ENCODE results near the gene PLSCR2.

PLSCR2 gene

GRCh38 chr3:146404436-146404835 lies 64.9 kb downstream of the PLSCR2 start:
- TF ChIP-seq SP1 (IDR thresholded peaks at IDR 0.05) (no peak), ELF4 (IDR thresholded peaks at IDR 0.05) (no peak), PKNOX1 (IDR thresholded peaks at IDR 0.05) (no peak), HDGF (IDR thresholded peaks at IDR 0.05; ENCODE audit: borderline replicate concordance) (no peak), NFRKB (IDR thresholded peaks at IDR 0.05) (no peak), L3MBTL2 (conservative IDR thresholded peaks at IDR 0.05) (no peak), CTBP1 (IDR thresholded peaks at IDR 0.05; ENCODE audit: borderline replicate concordance) (no peak), TARDBP (IDR thresholded peaks at IDR 0.05) (no peak), BHLHE40 (IDR thresholded peaks at IDR 0.05; ENCODE audit: borderline replicate concordance) (no peak), FOXA1 (IDR thresholded peaks at IDR 0.05) (no peak), FOXK2 (IDR thresholded peaks at IDR 0.05) (no peak), SUZ12 (IDR thresholded peaks at IDR 0.05) (no peak), ZNF384 (IDR thresholded peaks at IDR 0.05) (no peak), LEF1 (IDR thresholded peaks at IDR 0.05; ENCODE audit: borderline replicate concordance) (no peak), ARNT (IDR thresholded peaks at IDR 0.05) (no peak), FOXM1 (IDR thresholded peaks at IDR 0.05; ENCODE audit: borderline replicate concordance) (no peak)
- DNase-seq (ENCODE audit: extremely low spot score) = no peak
- POLR2A ChIA-PET = no interaction called here
- CTCF ChIA-PET = no interaction called here

- ChIA-PET POLR2A (no interaction called here), CTCF (no interaction called here)
- TF ChIP-seq SUZ12 (IDR thresholded peaks at IDR 0.05) = no peak
- no peak for TF ChIP-seq NFRKB (IDR thresholded peaks at IDR 0.05)
- TF ChIP-seq FOXA1 (IDR thresholded peaks at IDR 0.05) = no peak
- TF ChIP-seq ELF4 (IDR thresholded peaks at IDR 0.05) = no peak
- TF ChIP-seq TARDBP (IDR thresholded peaks at IDR 0.05) = no peak
- no peak for TF ChIP-seq ZNF384 (IDR thresholded peaks at IDR 0.05)
- TF ChIP-seq FOXK2 (IDR thresholded peaks at IDR 0.05) = no peak
- TF ChIP-seq BHLHE40 (IDR thresholded peaks at IDR 0.05; ENCODE audit: borderline replicate concordance) = no peak
- no peak for TF ChIP-seq ARNT (IDR thresholded peaks at IDR 0.05)
- no peak for DNase-seq (ENCODE audit: extremely low spot score)
Observed at GRCh38 chr3:146403792-146404191, 65.6 kb downstream of the PLSCR2 start.

GRCh38 chr3:146396792-146397191 lies 72.6 kb downstream of the PLSCR2 start:
- DNase-seq (ENCODE audit: extremely low spot score) = no peak
- ChIA-PET CTCF (no interaction called here), POLR2A (no interaction called here)
- TF ChIP-seq CTBP1 (IDR thresholded peaks at IDR 0.05; ENCODE audit: borderline replicate concordance) (no peak), ELF4 (IDR thresholded peaks at IDR 0.05) (no peak), NFRKB (IDR thresholded peaks at IDR 0.05) (no peak), ARNT (IDR thresholded peaks at IDR 0.05) (no peak), L3MBTL2 (conservative IDR thresholded peaks at IDR 0.05) (no peak), SUZ12 (IDR thresholded peaks at IDR 0.05) (no peak), LEF1 (IDR thresholded peaks at IDR 0.05; ENCODE audit: borderline replicate concordance) (no peak), PKNOX1 (IDR thresholded peaks at IDR 0.05) (no peak), ZNF384 (IDR thresholded peaks at IDR 0.05) (no peak), SP1 (IDR thresholded peaks at IDR 0.05) (no peak), HDGF (IDR thresholded peaks at IDR 0.05; ENCODE audit: borderline replicate concordance) (no peak), FOXK2 (IDR thresholded peaks at IDR 0.05) (no peak), TARDBP (IDR thresholded peaks at IDR 0.05) (no peak), FOXA1 (IDR thresholded peaks at IDR 0.05) (no peak), FOXM1 (IDR thresholded peaks at IDR 0.05; ENCODE audit: borderline replicate concordance) (no peak), BHLHE40 (IDR thresholded peaks at IDR 0.05; ENCODE audit: borderline replicate concordance) (no peak)

GRCh38 chr3:146395164-146395563 lies 74.2 kb downstream of the PLSCR2 start:
- no peak for DNase-seq (ENCODE audit: extremely low spot score)
- no peak for TF ChIP-seq FOXA1 (IDR thresholded peaks at IDR 0.05)
- no peak for TF ChIP-seq CTBP1 (IDR thresholded peaks at IDR 0.05; ENCODE audit: borderline replicate concordance)
- no peak for TF ChIP-seq LEF1 (IDR thresholded peaks at IDR 0.05; ENCODE audit: borderline replicate concordance)
- no peak for TF ChIP-seq FOXM1 (IDR thresholded peaks at IDR 0.05; ENCODE audit: borderline replicate concordance)
- no peak for TF ChIP-seq TARDBP (IDR thresholded peaks at IDR 0.05)
- TF ChIP-seq BHLHE40 (IDR thresholded peaks at IDR 0.05; ENCODE audit: borderline replicate concordance) = no peak
- TF ChIP-seq ZNF384 (IDR thresholded peaks at IDR 0.05) = no peak
- TF ChIP-seq NFRKB (IDR thresholded peaks at IDR 0.05) = no peak
- no peak for TF ChIP-seq ELF4 (IDR thresholded peaks at IDR 0.05)
- no peak for TF ChIP-seq L3MBTL2 (conservative IDR thresholded peaks at IDR 0.05)
- TF ChIP-seq PKNOX1 (IDR thresholded peaks at IDR 0.05) = no peak
- no peak for TF ChIP-seq SUZ12 (IDR thresholded peaks at IDR 0.05)
- CTCF ChIA-PET = no interaction called here
- POLR2A ChIA-PET = no interaction called here

GRCh38 chr3:146390957-146391356 lies 78.4 kb downstream of the PLSCR2 start:
- no peak for DNase-seq (ENCODE audit: extremely low spot score)
- ChIA-PET POLR2A (no interaction called here), CTCF (no interaction called here)
- TF ChIP-seq ZNF384 (IDR thresholded peaks at IDR 0.05) (no peak), FOXA1 (IDR thresholded peaks at IDR 0.05) (no peak), FOXK2 (IDR thresholded peaks at IDR 0.05) (no peak), ARNT (IDR thresholded peaks at IDR 0.05) (no peak), SUZ12 (IDR thresholded peaks at IDR 0.05) (no peak), FOXM1 (IDR thresholded peaks at IDR 0.05; ENCODE audit: borderline replicate concordance) (no peak), NFRKB (IDR thresholded peaks at IDR 0.05) (no peak), LEF1 (IDR thresholded peaks at IDR 0.05; ENCODE audit: borderline replicate concordance) (no peak), ELF4 (IDR thresholded peaks at IDR 0.05) (no peak), PKNOX1 (IDR thresholded peaks at IDR 0.05) (no peak), TARDBP (IDR thresholded peaks at IDR 0.05) (no peak), CTBP1 (IDR thresholded peaks at IDR 0.05; ENCODE audit: borderline replicate concordance) (no peak), BHLHE40 (IDR thresholded peaks at IDR 0.05; ENCODE audit: borderline replicate concordance) (no peak), L3MBTL2 (conservative IDR thresholded peaks at IDR 0.05) (no peak), SP1 (IDR thresholded peaks at IDR 0.05) (no peak), HDGF (IDR thresholded peaks at IDR 0.05; ENCODE audit: borderline replicate concordance) (no peak)
